ENCODE results near the gene C22orf15. TPM values are rescaled to one million over a fixed set of nuclear protein-coding genes. Genes with fewer than 3 reads are reported as not detected.

The C22orf15 gene
- total and polyA plus RNA-seq, 10 donors: 0.29 to 1.4 (median 0.73) TPM; not detected in 3

- intact Hi-C loops (cut with DNase I; ENCODE audit: low total_unique reads): no loop called here
- peak overlapping the region in 7 of 8 donors; percentile 43 to 85 (median 61) for H3K4me3 ChIP-seq
- H3K27me3 ChIP-seq (replicated peaks in 1 of 7): no peaks in the 10 kb centered on the region
- DNase-seq: no peak
- peak overlapping the region in 5 of 8 donors; percentile 85 to 94 (median 91) for H3K27ac ChIP-seq
- H3K4me1 ChIP-seq: peaks cover 4 to 72% (median 35%) of the 10 kb centered on the region in 6 donors
- H3K9me3 ChIP-seq: no peaks in the 10 kb centered on the region
- H3K36me3 ChIP-seq: no peaks in the 10 kb centered on the region
- 43 to 68% (median 52%) methylated on average over 2 of the region's 2 CpGs for WGBS, 5 donors
- no peak for TF ChIP-seq CTCF (IDR thresholded peaks at IDR 0.05 in 8 of 11, conservative IDR thresholded peaks at IDR 0.05 in 3 of 11)
These were observed 9.4 kb upstream of the C22orf15 start for GRCh38 chr22:23753385-23753784.

GRCh38 chr22:23754220-23754919, 8.4 kb upstream of the C22orf15 start, which contains the start of gene VPREB3:
VPREB3 (minus strand) TSS chr22:23754425; CDS start chr22:23754363, 62 bp downstream.
- Histone ChIP-seq H3K4me3 (peak within 1 kb of the TSS in 7 of 8 donors; percentile 43 to 85 (median 61)), H3K27ac (peak within 1 kb of the TSS in 5 of 8 donors; percentile 85 to 94 (median 91)), H3K27me3 (replicated peaks in 1 of 7) (no peaks in the 10 kb centered on the region), H3K9me3 (no peaks in the 10 kb centered on the region), H3K4me1 (peaks cover 4 to 72% (median 35%) of the 10 kb centered on the region in 6 donors), H3K36me3 (no peaks in the 10 kb centered on the region)
- intact Hi-C loops (cut with DNase I; ENCODE audit: low total_unique reads): no loop called here
- WGBS, 5 donors: 74 to 91% (median 82%) methylated on average over 14 of the region's 14 CpGs
- DNase-seq: peak; percentile 84
- TF ChIP-seq CTCF (IDR thresholded peaks at IDR 0.05 in 8 of 11, conservative IDR thresholded peaks at IDR 0.05 in 3 of 11) (no peak), POLR2AphosphoS5 (IDR thresholded peaks at IDR 0.05) (peak in 2 of 3 donors; percentile 47 to 79), POLR2A (IDR thresholded peaks at IDR 0.05) (no peak)

- intact Hi-C loops (cut with DNase I; ENCODE audit: low total_unique reads): no loop called here
- Histone ChIP-seq H3K36me3 (no peaks in the 10 kb centered on the region), H3K9me3 (no peaks in the 10 kb centered on the region), H3K4me1 (peaks cover 4 to 65% (median 30%) of the 10 kb centered on the region in 6 donors), H3K27me3 (replicated peaks in 1 of 7) (no peaks in the 10 kb centered on the region), H3K4me3 (no peak overlapping the region), H3K27ac (peak overlapping the region in 1 of 8 donors; percentile 94)
- TF ChIP-seq POLR2AphosphoS5 (IDR thresholded peaks at IDR 0.05): no peak
- no peak for TF ChIP-seq POLR2A (IDR thresholded peaks at IDR 0.05)
- no peak for DNase-seq
- WGBS, 5 donors: 61 to 78% (median 68%) methylated on average over 6 of the region's 6 CpGs
These were observed 7.7 kb upstream of the C22orf15 start for GRCh38 chr22:23754980-23755636.

GRCh38 chr22:23755711-23756110, 7.1 kb upstream of the C22orf15 start:
- 63 to 89% (median 73%) methylated on average over 5 to 8 of the region's 8 CpGs for WGBS, 5 donors
- TF ChIP-seq POLR2A (IDR thresholded peaks at IDR 0.05) (no peak), CTCF (IDR thresholded peaks at IDR 0.05 in 8 of 11, conservative IDR thresholded peaks at IDR 0.05 in 3 of 11) (no peak), POLR2AphosphoS5 (IDR thresholded peaks at IDR 0.05) (no peak)
- H3K4me3 ChIP-seq: no peak overlapping the region

More at GRCh38 chr22:23755711-23756110, 7.1 kb upstream of the C22orf15 start:
- Histone ChIP-seq H3K27ac (no peak overlapping the region), H3K9me3 (no peaks in the 10 kb centered on the region), H3K4me1 (peaks cover 0 to 59% (median 24%) of the 10 kb centered on the region in 6 donors), H3K27me3 (replicated peaks in 1 of 7) (no peaks in the 10 kb centered on the region), H3K36me3 (no peaks in the 10 kb centered on the region)
- intact Hi-C loops (cut with DNase I; ENCODE audit: low total_unique reads): no loop called here
- DNase-seq: no peak
